Natural killer cell (primary cell): ENCODE results near the gene MAP1LC3B2. TPM values are rescaled to one million over a fixed set of nuclear protein-coding genes. Genes with fewer than 3 reads are reported as not detected.

Source experiments
- ATAC-seq, 3 donors: fragments of 150-1000 bp in 2 of 3; fragments of 200-7000 bp in 1 of 3; cut with Tn5 transposase; 1 replicate in 1 of 3; 2 replicates in 2 of 3; pipeline ENCODE4 v1.10.0; 2021; ENCODE audit warnings: mild to moderate bottlenecking in 2 of 3, moderate library complexity in 2 of 3
- DNase-seq, 2 donors: peaks; one replicate each; pipeline versions ENCODE4 v3.0.0 to v3.0.0-alpha.2; 2013 to 2021; ENCODE audit warnings: mixed read lengths in 1 of 2
- H3K27ac ChIP-seq: one replicate; pipeline ENCODE4 v1.5.1; 2013; ENCODE audit warnings: mild to moderate bottlenecking, low read length
- H3K27me3 ChIP-seq: one replicate; pipeline ENCODE4 v1.6.1; 2013; ENCODE audit warnings: low read length; ENCODE audit not compliant: control insufficient read depth, insufficient read depth
- H3K36me3 ChIP-seq: one replicate; pipeline ENCODE4 v1.6.1; 2013; ENCODE audit warnings: low read length; ENCODE audit not compliant: control insufficient read depth, insufficient read depth
- H3K4me1 ChIP-seq: one replicate; pipeline ENCODE4 v1.6.1; 2013; ENCODE audit warnings: low read length; ENCODE audit not compliant: control insufficient read depth, insufficient read depth
- H3K4me3 ChIP-seq: one replicate; pipeline ENCODE4 v1.5.1; 2013; ENCODE audit warnings: low read length
- H3K9me3 ChIP-seq: one replicate; pipeline ENCODE4 v1.6.1; 2013; ENCODE audit warnings: low read length; ENCODE audit not compliant: control insufficient read depth, insufficient read depth
- H3K27ac Mint-ChIP-seq, 2 donors: one replicate each; pipeline ENCODE4 v1.8.0; 2022; ENCODE audit warnings: mild to moderate bottlenecking in 2 of 2, mixed read lengths in 2 of 2, moderate library complexity in 1 of 2
- H3K27me3 Mint-ChIP-seq, 2 donors: one replicate each; pipeline ENCODE4 v1.8.0; 2022; ENCODE audit warnings: low read depth in 2 of 2, mixed read lengths in 2 of 2
- H3K36me3 Mint-ChIP-seq: one replicate; pipeline ENCODE4 v1.8.0; 2022; ENCODE audit warnings: mixed read lengths
- H3K4me1 Mint-ChIP-seq, 2 donors: one replicate each; pipeline ENCODE4 v1.8.0; 2022; ENCODE audit warnings: mixed read lengths in 2 of 2
- H3K4me3 Mint-ChIP-seq: one replicate; pipeline ENCODE4 v1.8.0; 2022; ENCODE audit warnings: mild to moderate bottlenecking, moderate library complexity, mixed read lengths
- H3K9me3 Mint-ChIP-seq, 2 donors: one replicate each; pipeline ENCODE4 v1.8.0; 2022; ENCODE audit warnings: mixed read lengths in 2 of 2
- CTCF ChIP-seq: fragments of 200-600 bp; IDR thresholded peaks from one replicate; pipeline ENCODE4 v1.8.0; 2022; ENCODE audit warnings: antibody characterized with exemption
- WGBS: methylation state at CpG from one replicate; pipeline ENCODE4 v1.1.7; 2013; ENCODE audit warnings: missing lambda C conversion rate; ENCODE audit not compliant: insufficient coverage; 5-methylcytosine and 5-hydroxymethylcytosine counted together
- intact Hi-C: fragments of 100-400 bp; cut with micrococcal nuclease; formaldehyde crosslinking; loops from one replicate; pipeline ENCODE4 v1.14.2; 2022
- total RNA-seq, 4 donors: library from RNA; stranded (reverse); fragments of 120-200 nt in 1 of 4; gene quantifications; one replicate each; pipeline versions ENCODE4 v1.2.3 to v1.2.4, GENCODE V29; 2013 to 2022

The MAP1LC3B2 gene
- total RNA-seq, 3 donors from 2014 or later (not counting 1 experiment from before 2014, with no cell fraction given): 1.5 to 3.7 (median 3.3) TPM

- WGBS: 98% methylated on average over 2 of the region's 2 CpGs
- peaks cover 6% of the 10 kb centered on the region for H3K4me1 ChIP-seq
Measured at GRCh38 chr12:116587270-116587669, 28.1 kb downstream of the MAP1LC3B2 start.

GRCh38 chr12:116588390-116589028 is 29.3 kb downstream of the MAP1LC3B2 start:
- no peak for TF ChIP-seq CTCF
- peaks cover 5% of the 10 kb centered on the region for H3K9me3 ChIP-seq
- H3K36me3 ChIP-seq: no peaks in the 10 kb centered on the region
- H3K27me3 ChIP-seq: no peaks in the 10 kb centered on the region
- WGBS: 90% methylated on average over 5 of the region's 5 CpGs
- peaks cover 8% of the 10 kb centered on the region for H3K4me1 ChIP-seq
- ATAC-seq (no peak), DNase-seq (no peak)
- peaks cover 0 to 7% of the 10 kb centered on the region in 2 donors for H3K27me3 Mint-ChIP-seq
- intact Hi-C loops: no loop called here
- no peak overlapping the region for H3K27ac ChIP-seq
- H3K36me3 Mint-ChIP-seq: no peaks in the 10 kb centered on the region
- H3K4me1 Mint-ChIP-seq: no peaks in the 10 kb centered on the region
- H3K9me3 Mint-ChIP-seq: peaks cover 0 to 3% of the 10 kb centered on the region in 2 donors
- no peak overlapping the region for H3K27ac Mint-ChIP-seq
- H3K4me3 Mint-ChIP-seq: no peak overlapping the region
- no peak overlapping the region for H3K4me3 ChIP-seq

More at GRCh38 chr12:116587270-116587669, 28.1 kb downstream of the MAP1LC3B2 start:
- no peaks in the 10 kb centered on the region for H3K36me3 ChIP-seq
- Mint-ChIP-seq H3K4me3 (no peak overlapping the region), H3K27ac (no peak overlapping the region), H3K9me3 (peaks cover 0 to 3% of the 10 kb centered on the region in 2 donors), H3K4me1 (no peaks in the 10 kb centered on the region), H3K36me3 (no peaks in the 10 kb centered on the region), H3K27me3 (peaks cover 0 to 10% of the 10 kb centered on the region in 2 donors)
- no peak for TF ChIP-seq CTCF
- no peak overlapping the region for H3K27ac ChIP-seq
- no peak for DNase-seq
- ATAC-seq: no peak
- intact Hi-C loops: no loop called here
- H3K4me3 ChIP-seq: no peak overlapping the region
- peaks cover 5% of the 10 kb centered on the region for H3K9me3 ChIP-seq
- no peaks in the 10 kb centered on the region for H3K27me3 ChIP-seq

GRCh38 chr12:116589581-116589980 is 30.4 kb downstream of the MAP1LC3B2 start:
- Histone ChIP-seq H3K4me3 (no peak overlapping the region), H3K36me3 (no peaks in the 10 kb centered on the region), H3K4me1 (peaks cover 18% of the 10 kb centered on the region), H3K9me3 (peaks cover 5% of the 10 kb centered on the region), H3K27me3 (no peaks in the 10 kb centered on the region), H3K27ac (no peak overlapping the region)
- H3K27me3 Mint-ChIP-seq: peaks cover 0 to 7% of the 10 kb centered on the region in 2 donors
- H3K9me3 Mint-ChIP-seq: peaks cover 0 to under 1% of the 10 kb centered on the region in 2 donors
- peaks cover 7% of the 10 kb centered on the region in 2 donors for H3K4me1 Mint-ChIP-seq
- H3K36me3 Mint-ChIP-seq: no peaks in the 10 kb centered on the region
- TF ChIP-seq CTCF: no peak
- no peak overlapping the region for H3K4me3 Mint-ChIP-seq
- intact Hi-C loops: no loop called here
- WGBS: 95% methylated on average over 6 of the region's 9 CpGs
- no peak overlapping the region for H3K27ac Mint-ChIP-seq
- ATAC-seq (no peak), DNase-seq (no peak)

GRCh38 chr12:116590561-116590960 is 31.4 kb downstream of the MAP1LC3B2 start:
- DNase-seq (no peak), ATAC-seq (no peak)
- no CpG with 5 or more reads among the region's 1 CpG for whole genome bisulfite sequencing
- Histone ChIP-seq H3K9me3 (no peaks in the 10 kb centered on the region), H3K4me3 (no peak overlapping the region), H3K36me3 (no peaks in the 10 kb centered on the region), H3K27ac (no peak overlapping the region), H3K27me3 (no peaks in the 10 kb centered on the region), H3K4me1 (peaks cover 25% of the 10 kb centered on the region)
- H3K4me1 Mint-ChIP-seq: peaks cover 8 to 10% of the 10 kb centered on the region in 2 donors
- no peaks in the 10 kb centered on the region for H3K9me3 Mint-ChIP-seq
- no peak overlapping the region for H3K4me3 Mint-ChIP-seq
- intact Hi-C loops: no loop called here
- H3K27ac Mint-ChIP-seq: no peak overlapping the region
- TF ChIP-seq CTCF: no peak
- peaks cover 0 to 9% of the 10 kb centered on the region in 2 donors for H3K27me3 Mint-ChIP-seq
- no peaks in the 10 kb centered on the region for H3K36me3 Mint-ChIP-seq
